ENCODE measurements around the gene NUTF2.
A peak's percentile ranks its signal among the peaks of the same experiment; 100 is the strongest.

NUTF2 gene

DNA sequence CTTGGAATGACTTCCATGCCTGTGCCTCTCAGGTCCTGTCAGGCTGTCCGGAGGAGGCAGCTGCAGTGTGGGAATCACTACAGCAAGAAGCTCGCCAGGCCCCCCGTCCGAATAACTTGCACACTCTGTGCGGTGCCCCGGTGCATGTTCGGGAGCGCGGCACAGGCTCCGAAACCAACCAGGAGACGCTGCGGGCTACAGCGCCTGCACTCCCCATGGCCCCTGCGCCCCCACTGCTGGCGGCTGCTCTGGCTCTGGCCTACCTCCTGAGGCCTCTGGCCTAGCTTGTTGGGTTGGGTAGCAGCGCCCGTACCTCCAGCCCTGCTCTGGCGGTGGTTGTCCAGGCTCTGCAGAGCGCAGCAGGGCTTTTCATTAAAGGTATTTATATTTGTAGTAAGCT is 39.2 kb downstream of the NUTF2 start:
- TF ChIP-seq CTCF (IDR thresholded peaks at IDR 0.05; ENCODE audit: extremely low read depth, insufficient read depth, missing control alignments), result no peak
- in situ Hi-C loops (cut with MboI; ENCODE audit: low pct_unique_long_range_greater_than_20kb, low sequenced_read_pairs, unreplicated experiment), result no loop called here
- no peak for DNase-seq (ENCODE audit: low spot score)

DNA sequence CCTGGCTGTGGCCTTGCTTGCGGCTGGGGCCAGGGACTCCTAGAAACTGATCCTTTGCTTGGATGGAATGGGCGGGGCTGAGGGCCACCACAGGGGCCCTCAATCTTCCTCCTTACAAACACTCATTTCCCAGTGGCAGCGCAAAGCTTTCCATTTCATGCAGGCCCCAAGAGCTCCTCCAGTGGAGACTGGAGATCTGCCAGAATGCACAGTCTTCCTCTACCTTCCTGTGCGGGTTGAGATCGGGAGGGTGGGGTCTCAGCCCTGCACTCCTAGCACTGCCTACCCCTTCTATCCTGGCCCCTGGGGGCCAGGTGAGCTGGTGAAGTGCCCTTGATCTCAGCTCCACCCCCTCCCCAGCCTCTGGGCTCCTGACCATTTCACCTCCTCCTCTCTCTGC is 39.7 kb downstream of the NUTF2 start:
- TF ChIP-seq CTCF (IDR thresholded peaks at IDR 0.05; ENCODE audit: extremely low read depth, insufficient read depth, missing control alignments), result no peak
- DNase-seq (ENCODE audit: low spot score), result no peak
- in situ Hi-C loops (cut with MboI; ENCODE audit: low pct_unique_long_range_greater_than_20kb, low sequenced_read_pairs, unreplicated experiment), result no loop called here

DNA sequence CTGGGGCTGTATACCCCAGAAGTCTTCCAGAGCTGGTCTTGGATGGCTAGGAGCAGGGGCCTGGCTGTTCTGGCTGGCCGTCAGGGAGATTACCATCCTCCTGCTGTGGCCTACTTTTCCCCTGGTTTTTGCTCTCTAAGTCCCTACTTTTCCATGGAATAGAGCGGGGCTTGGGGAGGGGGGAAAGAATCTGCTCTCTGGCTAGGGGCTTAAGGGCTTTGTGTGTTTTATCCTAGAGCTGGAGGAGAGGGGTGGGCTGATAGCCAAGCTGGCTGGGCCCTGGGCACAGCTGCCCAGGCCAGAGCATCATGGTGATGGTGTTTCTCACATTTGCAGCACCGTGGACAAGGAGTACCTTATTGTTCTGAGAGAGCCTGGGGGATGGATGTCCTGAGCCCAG is 41.6 kb downstream of the NUTF2 start:
- TF ChIP-seq CTCF (IDR thresholded peaks at IDR 0.05; ENCODE audit: extremely low read depth, insufficient read depth, missing control alignments), result no peak
- in situ Hi-C loops (cut with MboI; ENCODE audit: low pct_unique_long_range_greater_than_20kb, low sequenced_read_pairs, unreplicated experiment), result no loop called here
- no peak for DNase-seq (ENCODE audit: low spot score)

DNA sequence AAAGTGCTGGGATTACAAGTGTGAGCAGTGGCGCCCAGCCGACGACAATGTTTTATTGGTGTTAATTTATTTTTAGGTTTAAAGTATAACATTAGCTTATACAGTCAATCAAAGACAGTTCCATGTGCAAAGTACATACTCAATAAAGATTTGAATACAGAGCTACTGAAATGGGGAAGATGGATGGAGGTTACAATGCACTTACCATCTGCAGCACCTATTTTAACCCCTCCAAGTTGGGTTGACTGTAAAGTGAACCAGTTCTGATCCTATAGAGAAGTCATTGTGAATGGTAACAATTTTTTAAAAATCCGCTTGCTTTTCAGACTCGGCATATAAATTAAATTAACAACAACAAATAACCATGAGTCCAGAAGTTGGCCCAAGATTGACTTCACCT is 45.6 kb downstream of the NUTF2 start:
- no peak for TF ChIP-seq CTCF (IDR thresholded peaks at IDR 0.05; ENCODE audit: extremely low read depth, insufficient read depth, missing control alignments)
- no peak for DNase-seq (ENCODE audit: low spot score)
- in situ Hi-C loops (cut with MboI; ENCODE audit: low pct_unique_long_range_greater_than_20kb, low sequenced_read_pairs, unreplicated experiment), result no loop called here

GRCh38 chr16:67892899-67893742 is 46.4 kb downstream of the NUTF2 start, which contains the start of gene PSKH1:
Gene PSKH1 (plus strand): TSS chr16:67893254. CDS start chr16:67908750, 15,496 bp downstream.
- peak; percentile 100 for DNase-seq (ENCODE audit: low spot score)
- in situ Hi-C loops (cut with MboI; ENCODE audit: low pct_unique_long_range_greater_than_20kb, low sequenced_read_pairs, unreplicated experiment), result no loop called here
- TF ChIP-seq CTCF (IDR thresholded peaks at IDR 0.05; ENCODE audit: extremely low read depth, insufficient read depth, missing control alignments), result no peak

GRCh38 chr16:67893743-67894399 is 47.1 kb downstream of the NUTF2 start:
- no peak for TF ChIP-seq CTCF (IDR thresholded peaks at IDR 0.05; ENCODE audit: extremely low read depth, insufficient read depth, missing control alignments)
- DNase-seq (ENCODE audit: low spot score), result no peak
- in situ Hi-C loops (cut with MboI; ENCODE audit: low pct_unique_long_range_greater_than_20kb, low sequenced_read_pairs, unreplicated experiment), result no loop called here

Measured in GM13977 (cell line).